Thymus (tissue), 11 donors: ENCODE data around the gene TOM1L2. TPM values are rescaled to one million over a fixed set of nuclear protein-coding genes. Genes with fewer than 3 reads are reported as not detected.

Experiments used
- DNase-seq, 9 donors: peaks; one replicate each; pipeline ENCODE4 v3.0.0-alpha.2; 2013; ENCODE audit warnings: low spot score in 9 of 9, low read depth in 6 of 9, missing footprints in 1 of 9
- H3K27ac ChIP-seq, 2 donors: one replicate each; pipeline ENCODE4 v1.5.1; 2013; ENCODE audit warnings: control low read depth in 1 of 2, low read depth in 1 of 2, low read length in 1 of 2, mild to moderate bottlenecking in 1 of 2, moderate library complexity in 1 of 2
- H3K27me3 ChIP-seq, 2 donors: one replicate each; pipeline ENCODE4 v1.5.1; 2013; ENCODE audit warnings: low read length in 1 of 2; ENCODE audit not compliant: control insufficient read depth in 2 of 2, insufficient read depth in 1 of 2
- H3K36me3 ChIP-seq, 2 donors: one replicate each; pipeline ENCODE4 v1.5.1; 2013; ENCODE audit warnings: low read length in 1 of 2, mild to moderate bottlenecking in 1 of 2, moderate library complexity in 1 of 2; ENCODE audit not compliant: control insufficient read depth in 2 of 2, insufficient read depth in 2 of 2
- H3K4me1 ChIP-seq, 2 donors: one replicate each; pipeline ENCODE4 v1.5.1; 2013; ENCODE audit warnings: low read length in 2 of 2; ENCODE audit not compliant: control insufficient read depth in 2 of 2, insufficient read depth in 2 of 2
- H3K4me3 ChIP-seq, 2 donors: one replicate each; pipeline ENCODE4 v1.5.1; 2013; ENCODE audit warnings: low read length in 2 of 2, control low read depth in 1 of 2, mild to moderate bottlenecking in 1 of 2
- H3K9me3 ChIP-seq, 2 donors: one replicate each; pipeline ENCODE4 v1.5.1; 2013; ENCODE audit warnings: low read length in 1 of 2, mild to moderate bottlenecking in 1 of 2; ENCODE audit not compliant: control insufficient read depth in 2 of 2, insufficient read depth in 1 of 2
- whole genome bisulfite sequencing: extraction: QIAGEN DNeasy Blood & Tissue Kit; methylation state at CpG from one replicate; pipeline ENCODE4 v1.1.7; 2013; 5-methylcytosine and 5-hydroxymethylcytosine counted together
- polyA plus RNA-seq: library from polyadenylated mRNA; stranded (reverse); fragments of 200-250 nt; gene quantifications from one replicate; pipeline ENCODE4 v1.2.3, GENCODE V29; 2013
- total RNA-seq: library from RNA; stranded (reverse); fragments of 120-200 nt; gene quantifications from one replicate; pipeline ENCODE4 v1.2.4, GENCODE V29; 2013
- donor health status: healthy.

The TOM1L2 gene
- total and polyA plus RNA-seq, 2 donors, result 6.6 to 17.5 TPM

GRCh38 chr17:17846003-17846402 lies 126.2 kb downstream of the TOM1L2 start:
- peaks cover 19 to 74% of the 10 kb centered on the region in 2 donors for H3K4me1 ChIP-seq
- no peak overlapping the region for H3K27ac ChIP-seq
- WGBS, result 96% methylated on average over 8 of the region's 8 CpGs
- DNase-seq, result no peak
- peaks cover 0 to 4% of the 10 kb centered on the region in 2 donors for H3K9me3 ChIP-seq
- no peak overlapping the region for H3K4me3 ChIP-seq
- H3K27me3 ChIP-seq, result no peaks in the 10 kb centered on the region
- peaks cover 0 to 4% of the 10 kb centered on the region in 2 donors for H3K36me3 ChIP-seq

- peaks cover 0 to 4% of the 10 kb centered on the region in 2 donors for H3K9me3 ChIP-seq
- peaks cover 0 to 4% of the 10 kb centered on the region in 2 donors for H3K36me3 ChIP-seq
- H3K27ac ChIP-seq, result peak overlapping the region in 1 of 2 donors; percentile 43
- no peak overlapping the region for H3K4me3 ChIP-seq
- WGBS, result 94% methylated on average over 13 of the region's 13 CpGs
- peaks cover 17 to 74% of the 10 kb centered on the region in 2 donors for H3K4me1 ChIP-seq
- no peak for DNase-seq
- no peaks in the 10 kb centered on the region for H3K27me3 ChIP-seq
Observed at GRCh38 chr17:17845046-17845775, 127.0 kb downstream of the TOM1L2 start.

- peaks cover 0 to 4% of the 10 kb centered on the region in 2 donors for H3K36me3 ChIP-seq
- H3K4me3 ChIP-seq, result no peak overlapping the region
- no peaks in the 10 kb centered on the region for H3K27me3 ChIP-seq
- H3K4me1 ChIP-seq, result peaks cover 15 to 72% of the 10 kb centered on the region in 2 donors
- no peaks in the 10 kb centered on the region for H3K9me3 ChIP-seq
- no peak overlapping the region for H3K27ac ChIP-seq
- DNase-seq, result no peak
- 97% methylated on average over 6 of the region's 6 CpGs for WGBS
Observed at GRCh38 chr17:17844500-17844899, 127.7 kb downstream of the TOM1L2 start.

GRCh38 chr17:17844079-17844478 lies 128.1 kb downstream of the TOM1L2 start:
- H3K27ac ChIP-seq, result no peak overlapping the region
- WGBS, result 97% methylated on average over 7 of the region's 7 CpGs

GRCh38 chr17:17843096-17843495 lies 129.1 kb downstream of the TOM1L2 start:
- peaks cover 0 to 4% of the 10 kb centered on the region in 2 donors for H3K36me3 ChIP-seq
- H3K4me1 ChIP-seq, result peaks cover 13 to 72% of the 10 kb centered on the region in 2 donors
- H3K27ac ChIP-seq, result no peak overlapping the region
- no peak overlapping the region for H3K4me3 ChIP-seq
- no peaks in the 10 kb centered on the region for H3K9me3 ChIP-seq
- H3K27me3 ChIP-seq, result no peaks in the 10 kb centered on the region
- no peak for DNase-seq
- 96% methylated on average over 4 of the region's 4 CpGs for WGBS

More at GRCh38 chr17:17844079-17844478, 128.1 kb downstream of the TOM1L2 start:
- no peak overlapping the region for H3K4me3 ChIP-seq
- no peaks in the 10 kb centered on the region for H3K9me3 ChIP-seq
- peaks cover 0 to 4% of the 10 kb centered on the region in 2 donors for H3K36me3 ChIP-seq
- H3K27me3 ChIP-seq, result no peaks in the 10 kb centered on the region
- DNase-seq, result no peak
- peaks cover 15 to 72% of the 10 kb centered on the region in 2 donors for H3K4me1 ChIP-seq

- peak overlapping the region in 1 of 2 donors; percentile 11 for H3K27ac ChIP-seq
- no peaks in the 10 kb centered on the region for H3K27me3 ChIP-seq
- H3K36me3 ChIP-seq, result peaks cover 0 to 4% of the 10 kb centered on the region in 2 donors
- no peak overlapping the region for H3K4me3 ChIP-seq
- no peak for DNase-seq
- H3K4me1 ChIP-seq, result peaks cover 21 to 72% of the 10 kb centered on the region in 2 donors
- 94% methylated on average over 9 of the region's 9 CpGs for WGBS
- H3K9me3 ChIP-seq, result no peaks in the 10 kb centered on the region
Observed at GRCh38 chr17:17842111-17842876, 129.9 kb downstream of the TOM1L2 start.

- Histone ChIP-seq H3K27me3 (no peaks in the 10 kb centered on the region), H3K9me3 (no peaks in the 10 kb centered on the region), H3K4me1 (peaks cover 22 to 71% of the 10 kb centered on the region in 2 donors), H3K4me3 (no peak overlapping the region), H3K36me3 (peaks cover 0 to under 1% of the 10 kb centered on the region in 2 donors), H3K27ac (peak overlapping the region in 1 of 2 donors; percentile 89)
- WGBS, result 89% methylated on average over 1 of the region's 1 CpG
- DNase-seq, result no peak
Observed at GRCh38 chr17:17841601-17842025, 130.6 kb downstream of the TOM1L2 start.

- no peaks in the 10 kb centered on the region for H3K36me3 ChIP-seq
- DNase-seq, result no peak
- no peaks in the 10 kb centered on the region for H3K27me3 ChIP-seq
- no peaks in the 10 kb centered on the region for H3K9me3 ChIP-seq
- peak overlapping the region in 1 of 2 donors; percentile 44 for H3K4me3 ChIP-seq
- H3K4me1 ChIP-seq, result peaks cover 22 to 66% of the 10 kb centered on the region in 2 donors
- peak overlapping the region; percentile 47 to 89 for H3K27ac ChIP-seq
- WGBS, result 88% methylated on average over 7 of the region's 7 CpGs
Observed at GRCh38 chr17:17840751-17841591, 131.2 kb downstream of the TOM1L2 start.
